SK-N-MC (cell line): ENCODE data around the gene MISP.
A peak's percentile ranks its signal among the peaks of the same experiment; 100 is the strongest.

Experiments
- DNase-seq: peaks from one replicate; pipeline ENCODE4 v3.0.0-alpha.2; 2011; ENCODE audit warnings: low read depth, low spot score
- H3K27ac ChIP-seq: fragments of 200-600 bp; sonication (generic); 2 replicates; pipeline ENCODE4 v1.5.1; 2016; ENCODE audit warnings: mixed run types
- H3K36me3 ChIP-seq: fragments of 200-600 bp; sonication (generic); 2 replicates; pipeline ENCODE4 v1.6.1; 2017; ENCODE audit warnings: antibody characterized with exemption, low read length, mixed read lengths; ENCODE audit not compliant: insufficient read depth
- H3K4me3 ChIP-seq: fragments of 200-600 bp; sonication (generic); 2 replicates; pipeline ENCODE4 v1.5.1; 2016
- H3K9ac ChIP-seq: fragments of 200-600 bp; sonication (generic); 2 replicates; pipeline ENCODE4 v1.8.0; 2017; ENCODE audit warnings: mixed run types, mixed read lengths; ENCODE audit not compliant: insufficient read length
- H3K9me3 ChIP-seq: fragments of 200-600 bp; sonication (generic); 2 replicates; pipeline ENCODE4 v1.6.1; 2017; ENCODE audit warnings: low read depth, mild to moderate bottlenecking, antibody characterized with exemption, low read length, moderate library complexity, mixed read lengths
- EZH2 ChIP-seq: fragments of 200-600 bp; sonication (generic); IDR thresholded peaks from one replicate; pipeline ENCODE4 v1.6.1; 2017; ENCODE audit warnings: antibody characterized with exemption
- FOXP2 ChIP-seq: optimal IDR thresholded peaks from 2 replicates; pipeline ENCODE3; 2011; ENCODE audit warnings: mild to moderate bottlenecking, moderate library complexity; ENCODE audit not compliant: insufficient read depth; ENCODE audit errors: extremely low read length, control extremely low read depth
- POLR2AphosphoS5 ChIP-seq: IDR thresholded peaks from 2 replicates; pipeline ENCODE4 v1.6.1; 2012; ENCODE audit warnings: mild to moderate bottlenecking, low read depth, low read length, borderline replicate concordance

The MISP gene

GRCh38 chr19:710767-711166 is 40.1 kb upstream of the MISP start:
- H3K4me3 ChIP-seq: no peak overlapping the region
- no peak for DNase-seq
- H3K9ac ChIP-seq: peak overlapping the region; percentile 33
- H3K27ac ChIP-seq: peak overlapping the region; percentile 35
- H3K36me3 ChIP-seq: peaks cover 4% of the 10 kb centered on the region; the same call in 1 of the 2 replicates
- no peaks in the 10 kb centered on the region for H3K9me3 ChIP-seq
- TF ChIP-seq POLR2AphosphoS5 (no peak), EZH2 (no peak), FOXP2 (no peak)

GRCh38 chr19:711254-711653 is 39.7 kb upstream of the MISP start:
- peak overlapping the region; percentile 35 for H3K27ac ChIP-seq
- TF ChIP-seq FOXP2 (no peak), POLR2AphosphoS5 (no peak), EZH2 (no peak)
- no peaks in the 10 kb centered on the region for H3K9me3 ChIP-seq
- peak overlapping the region; percentile 33 for H3K9ac ChIP-seq
- peaks cover 4% of the 10 kb centered on the region; the same call in 1 of the 2 replicates for H3K36me3 ChIP-seq
- DNase-seq: no peak
- H3K4me3 ChIP-seq: no peak overlapping the region

GRCh38 chr19:715347-715746 is 35.6 kb upstream of the MISP start:
- TF ChIP-seq POLR2AphosphoS5 (no peak), EZH2 (no peak), FOXP2 (no peak)
- no peak overlapping the region for H3K27ac ChIP-seq
- no peak for DNase-seq

DNA sequence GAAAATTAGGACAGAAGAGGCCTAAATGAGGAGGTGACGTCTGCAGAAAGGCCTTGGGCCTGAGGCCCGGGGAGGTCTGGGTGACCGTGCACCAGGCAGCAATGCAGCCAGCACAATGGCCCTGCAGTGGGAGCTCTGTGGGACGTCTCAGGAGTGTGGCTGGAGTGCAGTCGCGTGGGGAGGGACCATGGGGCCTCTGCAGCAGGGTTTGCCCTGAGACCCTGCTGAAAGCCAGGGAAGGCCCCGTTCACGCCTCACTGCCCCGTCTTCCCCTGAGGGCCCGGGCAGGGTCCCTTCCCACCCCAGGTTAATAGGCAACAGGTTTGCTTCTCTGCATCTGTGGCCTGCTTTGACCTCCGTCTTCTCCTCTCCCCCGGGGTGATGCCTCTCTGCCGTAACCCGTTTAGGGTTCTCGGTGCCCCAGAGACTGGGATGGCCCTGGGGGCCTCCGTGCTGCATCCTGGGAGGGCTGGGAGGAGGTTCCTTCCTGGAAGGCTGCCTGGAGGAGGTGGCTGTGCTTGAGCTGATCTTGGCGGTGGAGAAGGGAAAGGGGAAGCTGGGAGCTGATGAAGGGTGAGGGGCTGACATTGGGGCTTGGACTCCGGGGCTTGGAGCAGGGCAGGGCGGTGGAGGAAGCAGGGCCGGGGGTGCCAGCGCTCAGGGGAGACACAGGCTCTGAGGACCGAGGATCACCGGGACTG is 32.5 kb upstream of the MISP start:
- Histone ChIP-seq H3K9me3 (no peaks in the 10 kb centered on the region), H3K9ac (no peak overlapping the region), H3K4me3 (no peak overlapping the region), H3K27ac (0 out of 2 replicates have a peak overlapping the region, but pooled peaks have one; percentile 9), H3K36me3 (peaks cover 4% of the 10 kb centered on the region; the same call in 1 of the 2 replicates)
- no peak for DNase-seq
- TF ChIP-seq POLR2AphosphoS5 (no peak), FOXP2 (no peak), EZH2 (no peak)

More at GRCh38 chr19:715347-715746, 35.6 kb upstream of the MISP start:
- H3K4me3 ChIP-seq: no peak overlapping the region
- no peak overlapping the region for H3K9ac ChIP-seq
- peaks cover 4% of the 10 kb centered on the region; the same call in 1 of the 2 replicates for H3K36me3 ChIP-seq
- no peaks in the 10 kb centered on the region for H3K9me3 ChIP-seq

DNA sequence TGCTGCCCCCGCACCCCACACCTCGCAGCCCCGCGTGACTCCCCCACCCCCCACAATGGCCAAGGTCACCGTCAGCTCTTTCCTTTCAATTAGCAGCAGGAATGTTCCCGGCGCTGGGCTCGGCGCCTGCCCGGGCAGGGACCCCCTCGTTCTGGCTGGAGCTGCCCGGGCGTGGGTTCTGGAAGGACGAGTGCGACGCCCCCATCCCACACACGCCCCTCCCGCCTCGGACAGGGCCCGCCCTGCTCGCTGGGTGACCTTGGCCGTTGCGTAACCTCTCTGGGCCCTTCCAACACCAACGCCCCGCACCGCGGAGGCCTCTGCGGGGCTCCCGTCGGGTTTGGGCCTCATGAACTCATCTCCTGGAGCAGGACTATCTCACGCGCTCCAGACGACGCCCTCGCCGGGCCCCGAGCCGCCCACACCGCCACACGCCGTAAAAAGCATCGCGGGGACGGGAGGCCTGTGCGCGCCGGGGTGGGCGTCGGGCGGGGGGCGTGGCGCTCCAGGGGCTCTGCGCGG is 31.9 kb upstream of the MISP start:
- H3K4me3 ChIP-seq: no peak overlapping the region
- no peak overlapping the region for H3K9ac ChIP-seq
- H3K36me3 ChIP-seq: peaks cover 4% of the 10 kb centered on the region; the same call in 1 of the 2 replicates
- H3K9me3 ChIP-seq: no peaks in the 10 kb centered on the region
- H3K27ac ChIP-seq: no peak overlapping the region
- TF ChIP-seq EZH2 (no peak), FOXP2 (no peak), POLR2AphosphoS5 (no peak)
- no peak for DNase-seq

DNA sequence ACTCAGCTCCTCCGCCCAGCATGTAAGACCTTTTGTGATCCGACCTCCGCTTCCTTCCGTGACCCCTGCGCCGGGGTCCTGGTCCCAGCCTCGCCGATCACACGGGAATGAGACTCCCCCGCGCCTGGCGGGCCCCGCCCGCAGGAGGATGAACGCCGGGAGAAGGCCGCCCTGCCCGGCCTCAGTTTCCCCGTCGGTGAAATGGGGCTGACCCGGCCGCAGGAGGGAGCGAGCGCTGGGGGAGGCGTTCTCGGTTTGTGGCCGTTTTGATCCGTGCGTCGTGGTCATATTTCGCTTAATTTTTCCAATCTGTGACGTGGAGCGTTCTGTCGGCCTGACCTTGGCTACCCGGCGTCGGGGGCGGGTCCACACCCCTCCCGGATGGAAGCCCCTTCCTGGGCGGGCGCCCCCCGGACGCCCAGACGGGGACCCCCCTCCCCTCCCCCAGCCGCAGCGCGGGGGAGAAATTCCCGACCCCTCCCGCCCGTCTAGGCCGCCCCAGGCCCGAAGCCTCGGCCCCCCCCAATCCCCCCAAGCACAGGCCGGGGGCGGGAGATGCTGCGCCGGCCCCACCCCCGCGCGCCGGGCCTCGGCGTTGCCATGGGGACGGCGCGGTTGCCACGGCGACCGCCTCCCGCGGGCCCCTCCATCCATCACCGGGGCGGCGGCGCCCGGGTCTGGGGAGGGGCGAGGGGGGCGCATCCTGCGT is 31.1 kb upstream of the MISP start:
- TF ChIP-seq FOXP2: no peak
- no peak for TF ChIP-seq EZH2
- no peak for TF ChIP-seq POLR2AphosphoS5
- H3K27ac ChIP-seq: no peak overlapping the region
- no peak overlapping the region for H3K4me3 ChIP-seq
- H3K9ac ChIP-seq: no peak overlapping the region
- peaks cover 4% of the 10 kb centered on the region; the same call in 1 of the 2 replicates for H3K36me3 ChIP-seq
- H3K9me3 ChIP-seq: no peaks in the 10 kb centered on the region
- no peak for DNase-seq

GRCh38 chr19:720345-721160 is 30.4 kb upstream of the MISP start:
- Histone ChIP-seq H3K9me3 (no peaks in the 10 kb centered on the region), H3K9ac (no peak overlapping the region), H3K27ac (no peak overlapping the region), H3K4me3 (no peak overlapping the region), H3K36me3 (peaks cover under 1% of the 10 kb centered on the region; the same call in 1 of the 2 replicates)
- TF ChIP-seq FOXP2 (no peak), POLR2AphosphoS5 (no peak), EZH2 (no peak)
- no peak for DNase-seq

- no peak overlapping the region for H3K9ac ChIP-seq
- H3K4me3 ChIP-seq: no peak overlapping the region
- H3K36me3 ChIP-seq: no peaks in the 10 kb centered on the region
- no peak for DNase-seq
- TF ChIP-seq POLR2AphosphoS5 (no peak), FOXP2 (no peak), EZH2 (no peak)
- no peaks in the 10 kb centered on the region for H3K9me3 ChIP-seq
- no peak overlapping the region for H3K27ac ChIP-seq
Observed at GRCh38 chr19:722553-723101, 28.3 kb upstream of the MISP start.
